ENCODE data around the gene SLC45A1. TPM values are rescaled to one million over a fixed set of nuclear protein-coding genes. Genes with fewer than 3 reads are reported as not detected.

Gene SLC45A1
- total and polyA plus RNA-seq, 2 of the 4 experiments (the other 2 are of a cell fraction), result 0.72 to 3.9 TPM

DNA sequence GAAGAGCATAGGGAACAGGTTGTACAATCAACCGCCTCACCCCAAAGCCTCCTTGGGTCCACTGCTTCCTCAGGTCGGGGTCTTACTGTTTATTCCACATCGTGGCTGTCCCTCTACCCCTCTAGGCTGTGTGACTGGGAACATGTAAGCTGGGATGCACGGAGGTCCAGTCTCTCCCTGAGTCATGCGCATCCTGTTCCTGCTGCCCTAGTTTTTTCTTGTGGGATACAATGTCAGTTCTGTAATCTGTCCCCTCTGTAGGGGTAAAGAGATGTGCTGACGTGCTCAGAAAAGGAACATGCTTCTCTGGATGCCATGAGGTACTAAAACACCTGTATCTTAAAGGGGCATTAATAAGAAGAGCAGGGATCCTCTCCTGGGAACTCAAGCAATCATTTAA is 66.2 kb downstream of the SLC45A1 start:
- TF ChIP-seq, protein P1, sequence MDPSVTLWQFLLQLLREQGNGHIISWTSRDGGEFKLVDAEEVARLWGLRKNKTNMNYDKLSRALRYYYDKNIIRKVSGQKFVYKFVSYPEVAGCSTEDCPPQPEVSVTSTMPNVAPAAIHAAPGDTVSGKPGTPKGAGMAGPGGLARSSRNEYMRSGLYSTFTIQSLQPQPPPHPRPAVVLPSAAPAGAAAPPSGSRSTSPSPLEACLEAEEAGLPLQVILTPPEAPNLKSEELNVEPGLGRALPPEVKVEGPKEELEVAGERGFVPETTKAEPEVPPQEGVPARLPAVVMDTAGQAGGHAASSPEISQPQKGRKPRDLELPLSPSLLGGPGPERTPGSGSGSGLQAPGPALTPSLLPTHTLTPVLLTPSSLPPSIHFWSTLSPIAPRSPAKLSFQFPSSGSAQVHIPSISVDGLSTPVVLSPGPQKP (IDR thresholded peaks at IDR 0.05; ENCODE audit: borderline replicate concordance, low read depth, low read length), result no peak
- TF ChIP-seq MAFK (IDR thresholded peaks at IDR 0.05; ENCODE audit: low read depth, low read length), result peak; percentile 15; the same call in 1 of the 2 replicates
- Histone ChIP-seq H3K27me3 (ENCODE audit: control insufficient read depth, insufficient read depth, low read length) (no peaks in the 10 kb centered on the region), H2AK9ac (replicated peaks; ENCODE audit: low read depth, low read length, poor library complexity) (no peak overlapping the region), H3K4ac (ENCODE audit: low read depth, low read length) (peak overlapping the region; percentile 31; the same call in 1 of the 2 replicates), H3K79me1 (ENCODE audit: low read depth in 1 of 2, low read length in 2 of 2) (peaks cover 48 to 83% of the 10 kb centered on the region in 2 experiments), H3K9me1 (ENCODE audit: insufficient read depth, low read length) (peaks cover 51% of the 10 kb centered on the region), H3K27ac (ENCODE audit: insufficient read depth, low read length) (no peak overlapping the region), H3K23ac (ENCODE audit: low read depth, low read length) (no peak overlapping the region), H2BK20ac (ENCODE audit: low read depth, low read length) (no peak overlapping the region), H2BK15ac (ENCODE audit: low read depth, low read length) (no peak overlapping the region), H3K18ac (ENCODE audit: low read depth, low read length) (no peak overlapping the region), H3K9me3 (ENCODE audit: control insufficient read depth, insufficient read depth, low read length) (no peaks in the 10 kb centered on the region), H3K36me3 (ENCODE audit: control insufficient read depth, insufficient read depth, low read length) (peaks cover 55% of the 10 kb centered on the region), H4K91ac (ENCODE audit: insufficient read depth, low read depth, low read length) (no peak overlapping the region), H4K5ac (ENCODE audit: low read depth, low read length) (no peak overlapping the region), H4K8ac (ENCODE audit: low read depth in 2 of 2, low read length in 2 of 2) (peak overlapping the region in 1 of 2 experiments; percentile 51; a peak in 1 of 4 replicates), H2BK5ac (ENCODE audit: low read depth, low read length, poor library complexity, severe bottlenecking) (peak overlapping the region; percentile 11), H2AK5ac (ENCODE audit: low read depth, low read length) (peak overlapping the region; percentile 84; the same call in 1 of the 2 replicates), H2BK120ac (ENCODE audit: low read depth, low read length) (no peak overlapping the region), H3K4me2 (ENCODE audit: low read depth, low read length) (no peak overlapping the region), H3K4me3 (ENCODE audit: insufficient read depth, low read depth, low read length) (no peak overlapping the region), H3K14ac (replicated peaks; ENCODE audit: low read depth, low read length) (0 out of 2 replicates have a peak overlapping the region, but pooled peaks have one; percentile 1), H2AFZ (replicated peaks; ENCODE audit: low read length, poor library complexity) (no peak overlapping the region), H3K56ac (ENCODE audit: extremely low read depth, insufficient read depth, low read length) (no peak overlapping the region), H3K4me1 (ENCODE audit: control insufficient read depth, insufficient read depth, low read length) (peaks cover 28% of the 10 kb centered on the region), H3K9ac (ENCODE audit: low read depth, low read length) (no peak overlapping the region), H4K20me1 (ENCODE audit: insufficient read depth, low read length) (peaks cover 69% of the 10 kb centered on the region)
- DNase-seq, result peak; percentile 59
- CTCF ChIA-PET, result no interaction called here
- WGBS, 2 experiments (ENCODE audit: extremely low coverage in 2 of 2, insufficient read length in 1 of 2), result 72% methylated on average over 2 of the region's 6 CpGs; no CpG with 5 or more reads in 1 of the 2 experiments
- no TSS peak for BruUV-seq (replicated peaks)
- in situ Hi-C loops (cut with MboI; ENCODE audit: low sequenced_read_pairs), result no loop called here
- dilution Hi-C loops (cut with HindIII; ENCODE audit: low sequenced_read_pairs, unreplicated experiment), result no loop called here
- intact Hi-C loops (cut with micrococcal nuclease), result no loop called here
- peak; percentile 22; the same call in 1 of the 2 replicates for ATAC-seq (ENCODE audit: low read depth)
- POLR2A ChIA-PET (ENCODE audit: unreplicated experiment), result no interaction called here

Measured in IMR-90 (cell line).